HFFc6 (cell line): ENCODE data around the gene HECA. TPM values are rescaled to one million over a fixed set of nuclear protein-coding genes. Genes with fewer than 3 reads are reported as not detected.

Experiments used
- DNase-seq: peaks from one replicate; pipeline ENCODE4 v3.0.0-alpha.2; 2018
- H3K27ac Mint-ChIP-seq: 2 replicates; pipeline ENCODE4 v1.8.0; 2020; ENCODE audit warnings: mild to moderate bottlenecking, mixed read lengths
- H3K27me3 Mint-ChIP-seq: 2 replicates; pipeline ENCODE4 v1.8.0; 2021; ENCODE audit warnings: mild to moderate bottlenecking, moderate library complexity, mixed read lengths; ENCODE audit not compliant: insufficient read depth
- H3K36me3 Mint-ChIP-seq: 2 replicates; pipeline ENCODE4 v1.8.0; 2021; ENCODE audit warnings: low read depth, mixed read lengths
- H3K4me1 Mint-ChIP-seq: 2 replicates; pipeline ENCODE4 v1.8.0; 2020; ENCODE audit warnings: low read depth, mixed read lengths
- H3K4me3 Mint-ChIP-seq: 2 replicates; pipeline ENCODE4 v1.8.0; 2020; ENCODE audit warnings: mild to moderate bottlenecking, moderate library complexity, mixed read lengths
- H3K9me3 Mint-ChIP-seq: 2 replicates; pipeline ENCODE4 v1.8.0; 2020; ENCODE audit warnings: mild to moderate bottlenecking, mixed read lengths
- CTCF ChIP-seq: fragments of 200-600 bp; sonication (generic); IDR thresholded peaks from 2 replicates; pipeline ENCODE4 v1.5.0; 2021; ENCODE audit warnings: antibody characterized with exemption, mild to moderate bottlenecking
- total RNA-seq, 6 experiments: library from RNA; stranded (reverse); fragmentation: NEBNext Ultra II Directional; extraction: Animal tissue kit (Norgen Biotek cat#: 25700); gene quantifications; 2 replicates in 1 of 6; 3 replicates in 5 of 6; pipeline ENCODE4 v1.2.3, GENCODE V29; 2021

HECA gene
- total RNA-seq, 6 experiments from 2014 or later: 9.7 to 13.1 (median 11.9) TPM

- Mint-ChIP-seq H3K36me3 (no peaks in the 10 kb centered on the region), H3K4me1 (peaks cover 17% of the 10 kb centered on the region), H3K27ac (no peak overlapping the region), H3K9me3 (no peaks in the 10 kb centered on the region), H3K27me3 (peaks cover 10% of the 10 kb centered on the region; the same call in 1 of the 2 replicates), H3K4me3 (no peak overlapping the region)
- peak; percentile 63 for TF ChIP-seq CTCF
- DNase-seq: peak; percentile 24
Measured at GRCh38 chr6:139109558-139109957, 25.3 kb upstream of the HECA start.

GRCh38 chr6:139112146-139112545 is 22.7 kb upstream of the HECA start:
- DNase-seq: no peak
- H3K27me3 Mint-ChIP-seq: peaks cover 6% of the 10 kb centered on the region
- no peaks in the 10 kb centered on the region for H3K9me3 Mint-ChIP-seq
- H3K36me3 Mint-ChIP-seq: no peaks in the 10 kb centered on the region
- H3K4me3 Mint-ChIP-seq: no peak overlapping the region
- no peak overlapping the region for H3K27ac Mint-ChIP-seq
- TF ChIP-seq CTCF: no peak
- H3K4me1 Mint-ChIP-seq: peaks cover 17% of the 10 kb centered on the region

- no peaks in the 10 kb centered on the region for H3K36me3 Mint-ChIP-seq
- peaks cover 6% of the 10 kb centered on the region for H3K27me3 Mint-ChIP-seq
- H3K4me1 Mint-ChIP-seq: peaks cover 20% of the 10 kb centered on the region
- no peak for DNase-seq
- H3K4me3 Mint-ChIP-seq: no peak overlapping the region
- no peak for TF ChIP-seq CTCF
- no peaks in the 10 kb centered on the region for H3K9me3 Mint-ChIP-seq
- H3K27ac Mint-ChIP-seq: no peak overlapping the region
Measured at GRCh38 chr6:139112561-139112960, 22.3 kb upstream of the HECA start.

- Mint-ChIP-seq H3K9me3 (peaks cover 4% of the 10 kb centered on the region), H3K4me3 (no peak overlapping the region), H3K27me3 (peaks cover 6% of the 10 kb centered on the region), H3K27ac (no peak overlapping the region), H3K4me1 (peaks cover 25% of the 10 kb centered on the region), H3K36me3 (peaks cover 4% of the 10 kb centered on the region)
- no peak for TF ChIP-seq CTCF
- no peak for DNase-seq
Measured at GRCh38 chr6:139114746-139115145, 20.1 kb upstream of the HECA start.

GRCh38 chr6:139115989-139116758 is 18.7 kb upstream of the HECA start:
- Mint-ChIP-seq H3K36me3 (peaks cover 11% of the 10 kb centered on the region), H3K27ac (no peak overlapping the region), H3K4me1 (peaks cover 25% of the 10 kb centered on the region), H3K9me3 (peaks cover 11% of the 10 kb centered on the region), H3K4me3 (no peak overlapping the region), H3K27me3 (peaks cover 10% of the 10 kb centered on the region)
- no peak for TF ChIP-seq CTCF
- no peak for DNase-seq
